Stimulated activated naive CD4-positive, alpha-beta T cell treated with Interleukin-2 at 50 U/mL for 16 hours (primary cell): ENCODE data around the gene RBAK.
"Not testable (repeated sequence)": the region's sequence is repeated elsewhere in the genome, so short reads cannot be mapped to it uniquely, and the experiment has no call there.

Source experiments
- DNase-seq: peaks from one replicate; lab custom pipeline; 2025; lab: John Stamatoyannopoulos, UW

RBAK gene

DNA sequence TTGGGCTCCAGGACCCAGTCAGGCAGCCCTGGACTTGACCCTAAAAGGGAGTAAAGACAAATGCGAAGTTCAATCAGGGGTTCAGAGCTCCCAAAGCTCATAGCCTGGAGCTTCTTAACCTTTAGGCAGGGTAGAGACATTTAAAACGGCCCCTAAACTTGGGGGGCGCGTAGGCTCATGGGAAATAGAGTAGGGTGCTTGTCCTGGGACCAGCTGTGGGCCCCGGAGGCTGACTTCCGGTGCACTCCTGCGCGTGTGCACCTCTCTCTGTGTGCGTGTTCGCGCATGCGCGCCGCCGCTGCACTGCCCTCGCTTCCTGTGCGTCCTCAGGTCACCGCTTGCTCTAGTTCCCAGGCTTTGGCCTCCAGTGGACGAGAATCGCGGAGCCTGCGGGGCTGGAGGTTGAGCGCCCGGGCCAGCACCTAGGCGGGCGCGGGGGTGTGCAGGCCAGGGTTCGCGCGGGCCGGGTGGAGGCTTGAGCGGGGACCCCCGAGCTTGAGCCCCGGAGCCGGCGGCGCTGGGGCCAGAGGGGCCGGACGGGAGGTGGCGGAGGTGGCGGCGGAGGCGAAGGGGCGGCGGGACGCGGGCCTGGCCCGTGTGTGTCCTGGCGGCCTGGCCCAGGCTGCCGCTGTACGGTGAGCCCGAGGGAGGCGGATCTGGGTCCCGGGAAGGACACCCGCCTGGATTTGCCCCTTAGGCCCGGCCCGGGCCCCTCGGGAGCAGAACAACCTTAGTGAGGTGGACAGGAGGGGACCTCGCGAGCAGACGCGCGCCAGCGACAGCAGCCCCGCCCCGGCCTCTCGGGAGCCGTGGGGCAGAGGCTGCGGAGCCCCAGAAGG is at the start of gene RBAK:
TSS of gene RBAK (plus strand) at position 303 of the 839 bp plus-strand sequence. CDS start 2,217 bp downstream, outside the sequence.
- DNase-seq, result peak; percentile 83

GRCh38 chr7:4996696-4997222 is 48.9 kb upstream of the RBAK start:
- no peak for DNase-seq

GRCh38 chr7:4998244-4998643 is 47.4 kb upstream of the RBAK start:
- no peak for DNase-seq

DNA sequence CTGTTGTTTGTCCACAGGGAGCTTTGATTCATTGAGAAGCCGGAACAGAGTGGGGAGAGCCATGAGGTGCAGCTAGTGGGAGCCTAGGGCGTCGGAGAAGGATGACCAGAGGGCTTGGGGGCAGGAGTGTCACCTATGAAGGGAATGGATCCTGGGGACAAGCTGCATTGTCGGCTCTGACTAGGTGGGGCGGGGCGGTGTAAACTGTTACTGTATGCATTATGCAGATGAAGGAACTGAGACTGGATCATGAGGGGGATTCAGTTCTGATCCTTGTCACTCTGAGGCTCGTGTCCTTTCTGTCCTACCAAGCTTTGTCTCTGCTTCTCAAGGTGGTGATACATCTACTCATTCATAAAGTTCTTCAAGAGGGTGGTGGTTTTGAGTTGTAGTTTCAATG is 46.8 kb upstream of the RBAK start:
- no peak for DNase-seq

DNA sequence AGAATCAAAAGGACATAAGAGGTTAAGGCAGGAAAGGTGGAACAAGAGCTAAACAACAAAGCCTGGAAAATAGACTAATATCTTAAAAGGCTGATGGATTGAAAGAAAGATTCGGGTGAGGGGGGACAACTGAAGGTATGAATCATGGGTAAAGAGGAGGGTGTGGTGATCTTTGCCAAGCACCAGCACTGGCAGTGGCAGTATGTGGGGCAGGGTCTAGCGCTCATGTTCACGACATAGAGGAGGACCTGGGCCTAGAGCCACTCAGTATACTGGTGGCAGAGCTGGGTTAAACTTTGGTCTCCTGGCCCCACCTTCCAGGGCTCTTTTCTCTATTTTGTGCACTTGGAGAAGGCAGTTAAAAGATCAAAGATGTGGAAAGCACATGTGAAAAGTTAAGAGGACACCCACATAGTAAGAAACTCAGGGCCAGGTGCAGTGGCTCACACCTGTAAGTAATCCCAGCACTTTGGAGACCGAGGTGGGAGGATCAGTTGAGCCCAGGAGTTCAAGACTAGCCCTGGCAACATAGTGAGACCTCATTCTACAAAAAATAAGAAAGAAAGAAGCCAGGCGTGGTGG is 46.2 kb upstream of the RBAK start:
- DNase-seq, result no peak

- no peak for DNase-seq
These were observed 44.7 kb upstream of the RBAK start for GRCh38 chr7:5001003-5001402.

GRCh38 chr7:5001911-5002310 is 43.7 kb upstream of the RBAK start:
- DNase-seq, result no peak

DNA sequence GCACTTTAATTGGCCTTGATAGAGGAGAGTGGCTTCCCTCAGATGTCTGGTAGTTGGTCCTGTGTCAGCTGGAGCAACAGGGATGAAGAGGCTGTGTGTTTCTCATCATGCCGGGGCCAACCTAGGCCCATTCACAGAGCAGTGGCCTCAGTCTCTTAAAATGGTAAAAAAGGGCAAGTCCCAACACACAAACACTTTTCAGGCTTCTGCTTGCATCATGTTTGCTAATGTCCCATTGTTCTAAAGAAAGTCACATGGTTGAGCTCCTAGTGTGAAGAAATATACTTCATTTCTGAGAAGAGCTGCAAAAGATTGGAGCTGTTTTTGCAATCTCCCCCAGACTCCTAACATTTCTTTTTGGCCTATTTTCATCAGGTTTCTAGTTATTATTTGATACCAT is 40.6 kb upstream of the RBAK start:
- DNase-seq, result no peak

DNA sequence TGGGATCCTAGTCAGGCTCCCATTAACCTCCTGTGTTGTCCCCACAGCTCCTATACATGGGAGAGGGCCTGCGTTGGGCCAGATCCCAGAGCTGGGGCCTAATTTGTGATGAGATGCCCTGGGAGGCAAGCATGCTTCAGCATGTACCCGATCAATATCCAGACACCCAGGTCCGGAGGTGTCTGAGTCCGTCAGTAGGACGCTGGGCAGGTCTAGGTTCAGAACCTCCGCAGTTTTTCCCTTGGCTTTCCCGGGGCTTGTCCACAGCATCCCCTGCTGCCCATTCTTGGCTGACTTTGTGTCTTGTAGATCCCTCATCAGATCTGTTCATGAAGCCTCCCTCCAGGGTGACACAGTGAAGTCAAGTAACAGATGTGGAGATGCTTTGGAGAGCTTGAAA is 32.7 kb upstream of the RBAK start:
- DNase-seq, result no peak

GRCh38 chr7:5015936-5016335 is 29.7 kb upstream of the RBAK start:
- not testable (repeated sequence) for DNase-seq

DNA sequence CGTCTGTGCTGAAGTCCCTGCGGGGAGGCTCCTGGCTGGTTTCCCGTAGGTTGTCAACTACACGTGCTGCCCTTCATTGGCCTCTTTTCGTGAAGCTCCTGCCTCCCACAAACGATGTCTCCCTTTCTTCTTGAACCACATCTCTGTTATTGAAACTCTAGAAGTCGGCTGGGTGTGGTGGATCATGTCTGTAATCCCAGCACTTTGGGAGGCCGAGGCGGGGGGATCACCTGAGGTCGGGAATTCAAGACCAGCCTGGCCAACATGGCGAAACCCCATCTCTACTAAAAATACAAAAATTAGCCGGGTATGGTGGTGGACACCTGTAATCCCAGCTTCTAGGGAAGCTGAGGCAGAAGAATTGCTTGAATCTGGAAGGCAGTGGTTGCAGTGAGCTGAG is 28.0 kb upstream of the RBAK start:
- DNase-seq, result not testable (repeated sequence)

DNA sequence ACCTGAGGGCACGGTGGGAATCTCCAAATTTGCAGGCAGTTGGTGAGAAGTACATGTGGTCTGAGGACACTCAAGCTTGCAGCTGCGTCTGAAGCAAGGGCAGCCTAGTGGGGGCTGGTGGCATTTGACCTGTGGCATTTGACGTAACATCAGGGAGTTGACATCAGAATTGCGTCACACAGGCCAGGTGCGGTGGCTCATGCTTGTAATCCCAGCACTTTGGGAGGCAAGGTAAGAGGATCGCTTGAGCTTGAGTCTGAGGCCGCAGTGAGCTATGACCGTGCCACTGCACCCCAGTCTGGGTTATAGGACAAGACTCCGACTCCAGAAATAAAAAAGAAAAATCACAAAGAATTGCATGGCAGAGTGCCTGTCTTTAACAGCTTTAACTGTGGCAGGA is 25.6 kb upstream of the RBAK start:
- no peak for DNase-seq

DNA sequence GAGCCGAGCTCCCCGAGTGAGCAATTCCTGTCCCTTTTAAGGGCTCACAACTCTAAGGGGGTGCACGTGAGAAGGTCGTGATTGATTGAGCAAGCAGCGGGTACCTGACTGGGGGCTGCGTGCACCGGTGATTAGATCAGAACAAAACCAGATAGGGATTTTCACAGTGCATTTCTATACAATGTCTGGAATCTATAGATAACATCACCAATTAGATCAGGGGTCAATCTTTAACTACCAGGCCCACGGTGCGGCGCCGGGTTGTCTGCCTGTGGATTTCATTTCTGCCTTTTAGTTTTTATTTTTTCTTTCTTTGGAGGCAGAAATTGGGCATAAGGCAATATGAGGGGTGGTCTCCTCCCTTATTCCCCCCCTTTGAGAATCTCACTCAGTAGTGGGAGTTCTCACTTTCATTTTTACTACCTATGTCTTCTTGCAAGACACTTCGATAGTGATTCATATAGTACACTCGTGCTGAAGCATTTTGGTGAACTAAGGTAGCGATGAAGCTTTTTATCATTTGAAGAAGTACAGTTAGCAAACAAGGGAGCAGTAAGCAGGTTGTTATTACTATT is 24.6 kb upstream of the RBAK start:
- DNase-seq, result not testable (repeated sequence)

DNA sequence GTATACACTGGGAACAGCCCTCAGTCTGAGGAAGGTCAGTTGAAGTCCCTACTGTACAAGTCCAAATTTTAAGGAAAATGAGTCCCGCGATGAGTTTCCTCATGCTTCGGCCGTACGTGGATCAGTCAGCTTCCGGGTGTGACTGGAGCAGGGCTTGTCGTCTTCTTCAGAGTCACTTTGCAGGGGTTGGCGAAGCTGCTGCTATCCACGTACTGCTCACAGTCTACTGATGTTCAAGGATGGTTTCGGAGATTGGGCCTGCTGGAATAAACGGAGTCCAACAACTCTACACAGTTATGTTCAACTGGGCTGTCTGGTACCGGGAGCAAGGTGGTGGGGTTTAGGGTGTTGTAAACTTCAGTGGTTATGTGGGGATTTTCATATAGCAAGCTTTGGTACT is 22.0 kb upstream of the RBAK start:
- not testable (repeated sequence) for DNase-seq

DNA sequence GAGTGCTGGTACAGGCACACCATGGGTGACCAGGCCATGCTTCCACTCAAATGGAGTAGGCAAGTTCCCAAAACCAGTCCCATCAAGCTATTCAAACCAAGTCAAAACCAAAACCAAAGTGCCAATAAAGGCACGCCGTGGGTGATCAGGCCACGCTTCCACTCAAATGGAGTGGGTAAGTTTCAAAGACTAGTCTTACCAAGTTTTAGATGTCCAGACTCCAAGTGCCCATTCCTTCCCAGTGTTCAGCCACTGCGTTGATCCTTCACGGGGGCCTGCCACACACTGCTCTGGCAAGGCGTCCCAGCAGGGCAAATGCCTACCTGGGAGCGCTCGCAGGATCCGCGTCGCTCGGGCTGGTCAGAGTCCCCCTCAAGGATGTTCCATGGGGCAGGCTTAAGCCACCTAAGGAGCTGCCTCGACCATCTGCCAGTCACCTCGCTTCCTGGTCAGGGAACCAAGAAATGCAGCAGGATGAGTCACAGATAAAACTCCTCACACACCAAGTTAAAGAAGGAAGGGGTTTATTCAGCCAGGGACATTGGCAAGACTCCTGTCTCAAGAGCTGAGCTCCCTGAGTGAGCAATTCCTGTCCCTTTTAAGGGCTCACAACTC is 17.8 kb upstream of the RBAK start:
- DNase-seq, result not testable (repeated sequence)

DNA sequence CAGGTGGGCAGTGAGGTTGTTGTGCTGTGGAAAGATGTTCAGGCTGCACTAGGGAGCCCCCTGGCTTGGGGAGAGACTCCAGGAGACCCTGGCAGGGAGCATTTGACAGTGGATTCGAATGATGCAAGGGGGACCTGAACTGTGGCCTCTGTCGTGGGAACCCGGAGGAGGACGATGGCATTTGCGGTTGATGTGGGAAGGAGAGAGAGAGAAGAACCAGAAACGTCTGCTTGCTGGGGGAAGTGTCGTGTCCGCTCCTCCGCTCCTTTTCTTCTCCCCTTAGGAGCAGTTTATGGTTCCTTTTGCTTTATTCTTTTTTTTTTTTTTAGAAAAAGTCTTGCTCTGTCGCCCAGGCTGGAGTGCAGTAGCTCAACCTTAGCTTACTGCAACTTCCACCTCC is 12.5 kb upstream of the RBAK start:
- not testable (repeated sequence) for DNase-seq

DNA sequence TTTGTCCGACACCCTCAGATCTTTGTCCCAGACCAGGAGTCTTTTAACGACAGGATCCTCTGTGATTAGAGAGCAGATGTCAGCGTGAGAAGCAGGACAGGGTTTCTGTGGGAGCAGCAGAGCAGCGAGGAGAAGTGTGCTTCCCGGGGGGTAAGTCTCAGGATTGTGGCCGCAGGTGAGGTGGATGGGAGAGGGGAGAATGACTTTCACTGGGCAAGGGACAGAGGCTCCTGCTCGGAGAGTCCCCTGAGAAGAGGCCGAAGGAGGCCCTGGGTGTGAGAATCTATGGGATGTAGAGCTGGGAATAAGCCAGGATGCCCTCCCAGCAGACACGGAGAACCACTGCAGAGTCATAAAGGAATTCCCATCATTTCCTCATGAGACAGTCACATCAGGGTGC is 10.4 kb upstream of the RBAK start:
- DNase-seq, result no peak

- no peak for DNase-seq
These were observed 9.2 kb upstream of the RBAK start for GRCh38 chr7:5036446-5036845.

DNA sequence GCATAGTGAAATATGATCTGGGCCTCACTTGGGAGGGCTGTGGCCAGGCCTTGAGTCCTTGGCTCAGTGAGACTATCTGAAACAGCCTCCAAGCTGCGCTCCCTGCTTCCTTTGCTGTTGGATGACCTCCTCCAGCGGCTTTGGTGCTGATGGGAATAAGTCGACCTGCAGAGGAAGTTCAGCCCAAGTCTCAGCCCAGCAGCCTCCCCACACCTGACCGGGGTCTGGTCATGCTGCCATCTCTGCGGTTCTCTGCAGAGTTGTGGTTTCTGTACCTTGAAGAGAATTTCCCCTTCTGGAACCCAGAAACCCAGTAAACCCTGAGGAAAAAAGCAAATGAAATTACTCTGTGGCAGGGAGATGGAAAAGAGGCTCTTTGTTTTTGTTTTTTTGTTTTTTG is 4.6 kb upstream of the RBAK start:
- no peak for DNase-seq

DNA sequence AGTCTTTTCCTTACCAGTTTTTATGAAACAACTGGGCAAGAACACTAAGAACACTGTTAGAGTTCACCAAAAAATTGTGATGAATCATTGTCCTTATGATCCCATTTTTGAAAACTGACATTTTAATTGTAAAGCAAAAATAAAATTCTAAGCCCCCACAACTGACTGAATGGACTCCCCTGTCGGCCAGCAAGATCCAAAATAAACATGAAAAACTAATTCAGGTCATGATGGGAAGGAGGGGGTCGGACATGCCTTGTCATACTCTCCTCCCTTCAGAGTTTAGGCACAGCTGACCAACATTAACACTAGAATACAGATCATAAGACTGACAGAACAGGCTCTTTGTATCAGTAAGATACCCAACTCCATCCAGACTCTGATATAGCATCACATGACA is 2.0 kb upstream of the RBAK start:
- no peak for DNase-seq

DNA sequence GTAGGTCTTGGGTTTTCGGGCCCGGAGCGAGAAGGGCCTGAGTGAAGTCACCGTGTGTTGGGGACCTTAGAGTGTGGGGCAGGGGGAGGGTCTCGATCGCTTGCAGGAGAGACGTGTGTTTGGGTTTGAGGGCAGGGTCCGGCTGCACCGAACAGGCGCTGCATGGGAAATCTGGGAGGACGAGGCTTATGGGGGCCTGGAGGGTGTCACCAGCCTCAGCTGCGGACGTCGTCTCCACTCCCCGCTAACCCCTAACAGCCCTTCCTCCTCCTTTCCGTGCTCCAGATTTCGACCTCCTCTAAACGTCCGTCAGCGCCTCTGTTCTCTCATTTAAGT is 705 bp downstream of the RBAK start:
- not testable (repeated sequence) for DNase-seq

DNA sequence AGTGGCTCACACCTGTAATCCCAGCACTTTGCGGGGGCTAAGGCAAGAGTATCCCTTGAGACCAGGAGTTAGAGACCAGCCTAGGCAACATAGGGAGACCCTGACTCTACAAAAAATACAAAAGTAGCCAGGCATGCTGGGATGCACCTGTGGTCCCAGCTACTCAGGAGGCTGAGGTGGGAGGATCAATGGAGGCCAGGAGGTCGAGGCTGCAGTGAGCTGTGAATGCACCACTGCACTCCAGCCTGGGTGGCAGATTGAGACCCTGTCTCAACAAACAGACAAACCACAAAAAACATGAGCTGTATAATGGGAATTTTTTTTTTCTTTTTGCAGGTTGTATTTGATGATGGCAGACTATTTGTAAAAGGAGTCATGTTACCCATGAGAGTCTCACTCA is 1.5 kb downstream of the RBAK start:
- DNase-seq, result not testable (repeated sequence)

DNA sequence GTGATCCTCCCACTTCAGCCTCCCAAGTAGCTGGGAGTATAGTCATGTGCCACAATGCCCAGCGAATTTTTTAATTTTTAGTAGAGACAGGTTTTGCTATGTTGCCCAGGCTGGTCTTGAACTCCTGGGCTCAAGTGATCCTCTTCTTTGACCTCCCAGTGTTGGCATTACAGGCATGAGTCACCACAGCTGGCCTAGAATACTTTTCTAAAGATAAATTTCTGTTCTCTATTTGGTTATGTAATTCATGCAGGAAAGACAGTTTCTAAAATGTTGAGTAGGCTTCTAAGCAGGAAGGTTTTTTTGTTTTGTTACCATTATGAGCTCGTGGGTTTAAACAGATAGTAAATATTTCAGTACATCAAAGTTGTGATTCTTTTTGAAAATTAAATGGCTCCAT is 5.0 kb downstream of the RBAK start:
- DNase-seq, result no peak
